SK-N-SH (cell line): ENCODE data around the gene PPP5C. TPM values are rescaled to one million over a fixed set of nuclear protein-coding genes. Genes with fewer than 3 reads are reported as not detected.

Source experiments
- CTCF ChIA-PET: fragments of 300-600, 350-600 bp; formaldehyde crosslinking; extraction: SDS; loops from one replicate; lab custom pipeline; 2021; lab: Yijun Ruan, JAX
- POLR2A ChIA-PET: fragments of 350-600 bp; sonication (Branson Sonifier 250); formaldehyde crosslinking; extraction: SDS; loops from one replicate; lab custom pipeline; 2020; ENCODE audit warnings: antibody characterized with exemption, inconsistent platforms; lab: Yijun Ruan, JAX
- DNase-seq: peaks from one replicate; pipeline ENCODE4 v3.0.0; 2012
- H2AFZ ChIP-seq: fragments of 200-600 bp; sonication (generic); 2 replicates; pipeline ENCODE4 v1.8.1; 2016; ENCODE audit warnings: antibody characterized with exemption, mild to moderate bottlenecking, low read depth
- H3F3A ChIP-seq: fragments of 200-600 bp; sonication (generic); replicated peaks from 2 replicates; pipeline ENCODE3; 2016; ENCODE audit warnings: antibody characterized with exemption, mild to moderate bottlenecking; ENCODE audit not compliant: insufficient read depth
- H3K27ac ChIP-seq, 2 experiments: fragments of 200-500 bp in 1 of 2; fragments of 200-600 bp in 1 of 2; sonication (Bioruptor generic) in 1 of 2; sonication (generic), shearing (Covaris generic) in 1 of 2; 2 replicates each; pipeline versions ENCODE4 v1.5.1 to v1.6.1; 2014 to 2016; ENCODE audit warnings: low read depth in 2 of 2, inconsistent platforms in 1 of 2, low read length in 1 of 2, mild to moderate bottlenecking in 1 of 2, mixed read lengths in 1 of 2
- H3K27me3 ChIP-seq: fragments of 200-600 bp; sonication (generic), shearing (Covaris generic); 2 replicates; pipeline ENCODE4 v1.6.1; 2016; ENCODE audit warnings: mixed run types; ENCODE audit not compliant: insufficient read depth
- H3K36me3 ChIP-seq, 2 experiments: fragments of 200-500 bp in 1 of 2; fragments of 200-600 bp in 1 of 2; sonication (Bioruptor generic) in 1 of 2; sonication (generic) in 1 of 2; replicated peaks in 1 of 2; 2 replicates each; pipeline versions ENCODE3 to v1.5.1; 2014 to 2016; ENCODE audit warnings: low read length in 1 of 2, mild to moderate bottlenecking in 1 of 2; ENCODE audit not compliant: insufficient read depth in 2 of 2, control insufficient read depth in 1 of 2
- H3K4me1 ChIP-seq, 2 experiments: fragments of 200-500 bp in 1 of 2; fragments of 200-600 bp in 1 of 2; sonication (Bioruptor generic) in 1 of 2; sonication (generic), shearing (Covaris generic) in 1 of 2; 2 replicates each; pipeline versions ENCODE4 v1.5.1 to v1.6.1; 2014 to 2016; ENCODE audit warnings: low read depth in 1 of 2, low read length in 1 of 2, mixed run types in 1 of 2; ENCODE audit not compliant: insufficient read depth in 2 of 2, control insufficient read depth in 1 of 2
- H3K4me2 ChIP-seq: fragments of 200-600 bp; sonication (generic), shearing (Covaris generic); 2 replicates; pipeline ENCODE4 v1.6.1; 2017; ENCODE audit warnings: mixed run types
- H3K4me3 ChIP-seq, 2 experiments: fragments of 200-500 bp in 1 of 2; fragments of 200-600 bp in 1 of 2; sonication (Bioruptor generic) in 1 of 2; sonication (generic), shearing (Covaris generic) in 1 of 2; 2 replicates each; pipeline versions ENCODE4 v1.5.1 to v1.8.1; 2014 to 2016; ENCODE audit warnings: low read depth in 2 of 2, inconsistent platforms in 1 of 2, low read length in 1 of 2, mild to moderate bottlenecking in 1 of 2, mixed read lengths in 1 of 2, moderate library complexity in 1 of 2
- H3K79me2 ChIP-seq: fragments of 200-600 bp; sonication (generic); 2 replicates; pipeline ENCODE4 v1.8.1; 2017; ENCODE audit warnings: mild to moderate bottlenecking; ENCODE audit not compliant: insufficient read depth
- H3K9ac ChIP-seq: fragments of 200-600 bp; sonication (generic); 2 replicates; pipeline ENCODE4 v1.6.1; 2017; ENCODE audit warnings: mixed run types
- H3K9me2 ChIP-seq: fragments of 200-600 bp; sonication (generic); 2 replicates; pipeline ENCODE4 v1.6.1; 2017; ENCODE audit warnings: mixed run types
- H3K9me3 ChIP-seq: fragments of 200-600 bp; sonication (generic); 2 replicates; pipeline ENCODE4 v1.6.1; 2017; ENCODE audit warnings: mixed run types, mild to moderate bottlenecking, moderate library complexity
- H4K20me1 ChIP-seq: fragments of 200-600 bp; sonication (generic); 2 replicates; pipeline ENCODE4 v1.6.1; 2017; ENCODE audit warnings: mild to moderate bottlenecking, mixed run types; ENCODE audit not compliant: insufficient read depth
- CHD2 ChIP-seq: fragments of 150-350 bp; IDR thresholded peaks from 2 replicates; pipeline ENCODE4 v1.6.1; 2018; ENCODE audit warnings: low read length; ENCODE audit not compliant: partially characterized antibody
- EP300 ChIP-seq, 2 experiments: IDR thresholded peaks; 2 replicates each; pipeline versions ENCODE4 v1.4.0 to v1.6.1; 2012; ENCODE audit warnings: borderline replicate concordance in 1 of 2, low read depth in 1 of 2, low read length in 1 of 2
- FOSL2 ChIP-seq: IDR thresholded peaks from 2 replicates; pipeline ENCODE4 v1.4.0; 2012; ENCODE audit warnings: low read depth, mild to moderate bottlenecking, moderate library complexity, borderline replicate concordance
- FOXJ3 ChIP-seq: sonication (generic); formaldehyde crosslinking; IDR thresholded peaks from 2 replicates; pipeline ENCODE4 v1.5.1; 2020; ENCODE audit warnings: mild to moderate bottlenecking, missing genetic modification reagents
- GABPA ChIP-seq: IDR thresholded peaks from 2 replicates; pipeline ENCODE4 v1.4.0; 2012; ENCODE audit warnings: low read depth, mild to moderate bottlenecking
- JUND ChIP-seq: IDR thresholded peaks from 2 replicates; pipeline ENCODE4 v1.4.0; 2012
- MAX ChIP-seq: IDR thresholded peaks from 2 replicates; pipeline ENCODE4 v1.4.0; 2012; ENCODE audit warnings: low read depth
- MXI1 ChIP-seq: IDR thresholded peaks from 2 replicates; pipeline ENCODE4 v1.6.1; 2012; ENCODE audit warnings: mild to moderate bottlenecking, low read depth, low read length, improper control_type of control experiment
- NRF1 ChIP-seq: IDR thresholded peaks from 2 replicates; pipeline ENCODE4 v1.6.1; 2012; ENCODE audit warnings: low read depth, mild to moderate bottlenecking, low read length
- PBX3 ChIP-seq: IDR thresholded peaks from 2 replicates; pipeline ENCODE4; 2012
- RAD21 ChIP-seq: IDR thresholded peaks from 2 replicates; pipeline ENCODE4 v1.6.1; 2012; ENCODE audit warnings: mild to moderate bottlenecking, low read length
- RFX5 ChIP-seq: IDR thresholded peaks from 2 replicates; pipeline ENCODE4 v1.6.1; 2012; ENCODE audit warnings: mild to moderate bottlenecking, improper control_type of control experiment, low read length
- RXRA ChIP-seq: IDR thresholded peaks from 2 replicates; pipeline ENCODE4 v1.4.0; 2012; ENCODE audit warnings: low read depth, mild to moderate bottlenecking, borderline replicate concordance
- SIN3A ChIP-seq: IDR thresholded peaks from 2 replicates; pipeline ENCODE4 v1.6.1; 2012; ENCODE audit warnings: low read depth, mild to moderate bottlenecking, low read length, moderate library complexity, borderline replicate concordance
- SMC3 ChIP-seq: IDR thresholded peaks from 2 replicates; pipeline ENCODE4 v1.6.1; 2012; ENCODE audit warnings: low read depth, low read length, improper control_type of control experiment
- TAF1 ChIP-seq: IDR thresholded peaks from 2 replicates; pipeline ENCODE4 v1.6.1; 2012; ENCODE audit warnings: low read depth, mild to moderate bottlenecking, low read length, moderate library complexity, borderline replicate concordance
- USF1 ChIP-seq: IDR thresholded peaks from 2 replicates; pipeline ENCODE4 v1.4.0; 2012; ENCODE audit warnings: low read depth, borderline replicate concordance
- WGBS: methylation state at CpG from one replicate; pipeline ENCODE4 v1.1.6; 2017; ENCODE audit warnings: low lambda C conversion rate; 5-methylcytosine and 5-hydroxymethylcytosine counted together
- polyA plus RNA-seq, 3 experiments: library from polyadenylated mRNA; depleted of rRNA; stranded (reverse); fragments of >200 nt; gene quantifications; 2 replicates each; pipeline ENCODE4 v1.2.3, GENCODE V29; 2012
- TF ChIP-seq, protein P1 (sequence below): IDR thresholded peaks from 2 replicates; pipeline ENCODE4 v1.4.0; 2012; ENCODE audit warnings: low read depth, borderline replicate concordance
- TF ChIP-seq, protein P2 (sequence below): fragments of 200-600 bp; sonication (generic); IDR thresholded peaks from 2 replicates; pipeline ENCODE4 v1.6.1; 2017; ENCODE audit warnings: antibody characterized with exemption, mild to moderate bottlenecking, moderate library complexity

Gene PPP5C
- polyA plus RNA-seq, 1 of the 3 experiments (the other 2 are of a cell fraction), result 162 TPM

DNA sequence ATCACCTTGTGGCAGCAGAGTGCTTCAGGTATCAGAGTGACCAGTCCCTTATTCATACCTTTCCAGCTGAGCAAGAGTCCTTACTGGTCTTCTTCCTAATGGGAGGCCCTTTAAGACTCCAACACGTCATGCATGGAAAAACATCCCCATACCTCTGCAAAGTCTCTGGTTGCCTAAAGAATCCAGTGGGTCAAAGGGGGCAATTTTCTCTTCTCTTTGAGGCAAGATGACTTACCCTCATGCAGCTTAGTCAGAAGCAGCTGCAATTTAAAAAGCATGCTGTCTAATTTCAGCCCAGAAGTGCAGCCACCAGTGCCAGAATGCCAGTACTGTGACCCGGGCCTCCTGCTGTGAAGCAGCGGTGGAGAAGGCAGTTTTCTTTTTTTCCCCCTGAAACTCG lies 18.7 kb downstream of the PPP5C start:
- H3K27ac ChIP-seq, result no peak overlapping the region
- 95% methylated on average over 4 of the region's 4 CpGs for WGBS
- H3K4me1 ChIP-seq, result 0 out of 4 replicates have a peak, but pooled peaks cover 0 to 7% of the 10 kb centered on the region in 2 experiments
- H3F3A ChIP-seq, result peaks cover 6% of the 10 kb centered on the region
- H2AFZ ChIP-seq, result no peak overlapping the region
- no peak for TF ChIP-seq RXRA
- TF ChIP-seq JUND, result no peak
- no peak for TF ChIP-seq RAD21
- no peak for TF ChIP-seq RFX5
- TF ChIP-seq USF1, result no peak
- TF ChIP-seq TAF1, result no peak
- TF ChIP-seq CHD2, result no peak
- TF ChIP-seq SMC3, result no peak
- DNase-seq, result no peak
- H3K9me3 ChIP-seq, result no peaks in the 10 kb centered on the region
- H4K20me1 ChIP-seq, result 0 out of 2 replicates have a peak, but pooled peaks cover 5% of the 10 kb centered on the region
- no peak overlapping the region for H3K9ac ChIP-seq
- ChIA-PET CTCF (interaction anchor here (1.7 to 2.5 kb wide), 2 partner anchors 17 to 19 kb away, joined by 3 to 8 read pairs; partner anchors contain the start of gene PPP5C), POLR2A (no interaction called here)
- H3K4me2 ChIP-seq, result no peak overlapping the region
- no peaks in the 10 kb centered on the region for H3K9me2 ChIP-seq
- no peak overlapping the region for H3K4me3 ChIP-seq
- no peaks in the 10 kb centered on the region for H3K27me3 ChIP-seq
- peaks cover 16 to 21% of the 10 kb centered on the region in 2 experiments for H3K36me3 ChIP-seq
- H3K79me2 ChIP-seq, result peaks cover 57% of the 10 kb centered on the region

DNA sequence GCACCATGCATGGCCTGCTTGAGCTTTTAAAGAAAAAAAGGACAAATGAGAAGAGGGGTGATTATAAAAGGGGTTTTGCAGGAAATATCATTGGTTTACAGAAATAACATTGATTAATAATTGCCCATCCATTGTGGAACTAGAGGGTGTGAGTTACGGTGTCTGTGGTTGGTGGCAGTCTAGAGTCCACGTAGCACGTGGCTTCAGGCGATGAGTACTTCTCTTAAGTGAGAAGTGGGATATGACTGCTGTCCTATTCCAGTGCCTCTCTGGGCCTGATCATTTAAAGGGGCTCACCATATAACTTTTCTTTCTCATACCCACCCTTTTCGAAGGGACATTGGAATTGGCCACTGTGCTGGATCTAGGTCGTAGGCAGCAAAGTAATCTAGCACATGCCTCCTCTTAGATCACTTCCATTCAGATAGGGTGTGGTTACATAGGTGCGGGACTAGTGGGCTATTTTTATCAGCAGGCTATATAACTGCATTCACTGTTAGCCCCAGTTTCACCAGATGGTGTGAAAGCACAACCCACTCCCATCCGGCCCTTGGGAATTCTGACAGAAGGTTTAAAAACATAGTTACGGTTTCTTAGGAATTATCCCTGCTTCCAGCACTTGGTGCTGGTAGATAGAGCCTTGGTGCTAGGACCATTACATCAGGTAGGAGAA lies 19.9 kb downstream of the PPP5C start:
- H3F3A ChIP-seq, result peaks cover 6% of the 10 kb centered on the region
- H3K4me1 ChIP-seq, result peaks cover 7 to 10% of the 10 kb centered on the region in 2 experiments; a peak in 2 of 4 replicates
- no peak overlapping the region for H3K9ac ChIP-seq
- no peaks in the 10 kb centered on the region for H3K9me3 ChIP-seq
- no peaks in the 10 kb centered on the region for H3K27me3 ChIP-seq
- ChIA-PET POLR2A (interaction anchor here (0.6 kb wide), 1 partner anchor 12 kb away, joined by 4 read pairs; no protein-coding TSS in a partner anchor), CTCF (interaction anchor here (0.5 to 2.2 kb wide), 3 partner anchors 29 to 147 kb away, joined by 3 to 14 read pairs (median 4); no protein-coding TSS in a partner anchor)
- no peaks in the 10 kb centered on the region for H3K9me2 ChIP-seq
- TF ChIP-seq MAX (no peak), EP300 (IDR thresholded peaks at IDR 0.05; ENCODE audit: borderline replicate concordance in 1 of 2, low read depth in 1 of 2, low read length in 1 of 2) (no peak), PBX3 (no peak), NRF1 (no peak), MXI1 (no peak), TAF1 (no peak), GABPA (no peak), CHD2 (no peak), USF1 (no peak), FOSL2 (no peak), SIN3A (no peak), RXRA (no peak), FOXJ3 (CRISPR knock-in tag) (no peak)
- TF ChIP-seq, protein P1, sequence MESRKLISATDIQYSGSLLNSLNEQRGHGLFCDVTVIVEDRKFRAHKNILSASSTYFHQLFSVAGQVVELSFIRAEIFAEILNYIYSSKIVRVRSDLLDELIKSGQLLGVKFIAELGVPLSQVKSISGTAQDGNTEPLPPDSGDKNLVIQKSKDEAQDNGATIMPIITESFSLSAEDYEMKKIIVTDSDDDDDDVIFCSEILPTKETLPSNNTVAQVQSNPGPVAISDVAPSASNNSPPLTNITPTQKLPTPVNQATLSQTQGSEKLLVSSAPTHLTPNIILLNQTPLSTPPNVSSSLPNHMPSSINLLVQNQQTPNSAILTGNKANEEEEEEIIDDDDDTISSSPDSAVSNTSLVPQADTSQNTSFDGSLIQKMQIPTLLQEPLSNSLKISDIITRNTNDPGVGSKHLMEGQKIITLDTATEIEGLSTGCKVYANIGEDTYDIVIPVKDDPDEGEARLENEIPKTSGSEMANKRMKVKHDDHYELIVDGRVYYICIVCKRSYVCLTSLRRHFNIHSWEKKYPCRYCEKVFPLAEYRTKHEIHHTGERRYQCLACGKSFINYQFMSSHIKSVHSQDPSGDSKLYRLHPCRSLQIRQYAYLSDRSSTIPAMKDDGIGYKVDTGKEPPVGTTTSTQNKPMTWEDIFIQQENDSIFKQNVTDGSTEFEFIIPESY, result no peak
- TF ChIP-seq, protein P2, sequence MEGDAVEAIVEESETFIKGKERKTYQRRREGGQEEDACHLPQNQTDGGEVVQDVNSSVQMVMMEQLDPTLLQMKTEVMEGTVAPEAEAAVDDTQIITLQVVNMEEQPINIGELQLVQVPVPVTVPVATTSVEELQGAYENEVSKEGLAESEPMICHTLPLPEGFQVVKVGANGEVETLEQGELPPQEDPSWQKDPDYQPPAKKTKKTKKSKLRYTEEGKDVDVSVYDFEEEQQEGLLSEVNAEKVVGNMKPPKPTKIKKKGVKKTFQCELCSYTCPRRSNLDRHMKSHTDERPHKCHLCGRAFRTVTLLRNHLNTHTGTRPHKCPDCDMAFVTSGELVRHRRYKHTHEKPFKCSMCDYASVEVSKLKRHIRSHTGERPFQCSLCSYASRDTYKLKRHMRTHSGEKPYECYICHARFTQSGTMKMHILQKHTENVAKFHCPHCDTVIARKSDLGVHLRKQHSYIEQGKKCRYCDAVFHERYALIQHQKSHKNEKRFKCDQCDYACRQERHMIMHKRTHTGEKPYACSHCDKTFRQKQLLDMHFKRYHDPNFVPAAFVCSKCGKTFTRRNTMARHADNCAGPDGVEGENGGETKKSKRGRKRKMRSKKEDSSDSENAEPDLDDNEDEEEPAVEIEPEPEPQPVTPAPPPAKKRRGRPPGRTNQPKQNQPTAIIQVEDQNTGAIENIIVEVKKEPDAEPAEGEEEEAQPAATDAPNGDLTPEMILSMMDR, result no peak
- peaks cover 10% of the 10 kb centered on the region; the same call in 1 of the 2 replicates for H4K20me1 ChIP-seq
- peaks cover 61% of the 10 kb centered on the region for H3K79me2 ChIP-seq
- no peak overlapping the region for H3K4me2 ChIP-seq
- peaks cover 16 to 19% of the 10 kb centered on the region in 2 experiments for H3K36me3 ChIP-seq
- no peak overlapping the region for H2AFZ ChIP-seq
- WGBS, result 94% methylated on average over 9 of the region's 9 CpGs
- DNase-seq, result no peak
- H3K4me3 ChIP-seq, result no peak overlapping the region
- H3K27ac ChIP-seq, result no peak overlapping the region
